Endodermal cell (in vitro differentiated cells): ENCODE measurements around the gene GPBP1. TPM values are rescaled to one million over a fixed set of nuclear protein-coding genes. Genes with fewer than 3 reads are reported as not detected.

ENCODE experiments used
- DNase-seq: peaks from one replicate; pipeline ENCODE4 v3.0.0-alpha.2; 2017
- H3K27ac ChIP-seq: 2 replicates; pipeline ENCODE4 v1.5.1; 2013; ENCODE audit warnings: mild to moderate bottlenecking, low read depth, low read length, moderate library complexity
- H3K27me3 ChIP-seq: 2 replicates; pipeline ENCODE4 v1.6.1; 2013; ENCODE audit warnings: mild to moderate bottlenecking, low read length, moderate library complexity; ENCODE audit not compliant: insufficient read depth, control insufficient read depth, poor library complexity, severe bottlenecking
- H3K36me3 ChIP-seq: 2 replicates; pipeline ENCODE4 v1.7.0; 2013; ENCODE audit warnings: mild to moderate bottlenecking, low read length, moderate library complexity; ENCODE audit not compliant: control insufficient read depth, insufficient read depth
- H3K4me1 ChIP-seq: one replicate; pipeline ENCODE4 v1.7.0; 2013; ENCODE audit warnings: low read length; ENCODE audit not compliant: control insufficient read depth, insufficient read depth
- H3K4me3 ChIP-seq: 2 replicates; pipeline ENCODE4 v1.5.1; 2013; ENCODE audit warnings: mild to moderate bottlenecking, low read length, moderate library complexity
- H3K9ac ChIP-seq: 2 replicates; pipeline ENCODE4 v1.6.1; 2013; ENCODE audit warnings: mild to moderate bottlenecking, low read length, moderate library complexity; ENCODE audit not compliant: poor library complexity, severe bottlenecking; ENCODE audit errors: extremely low read depth
- H3K9me3 ChIP-seq: 2 replicates; pipeline ENCODE4 v1.6.1; 2013; ENCODE audit warnings: mild to moderate bottlenecking, low read length, moderate library complexity; ENCODE audit not compliant: control insufficient read depth
- H3K27ac Mint-ChIP-seq: 2 replicates; pipeline ENCODE4 v1.8.0; 2020; ENCODE audit warnings: mixed read lengths
- H3K27me3 Mint-ChIP-seq: 2 replicates; pipeline ENCODE4 v1.8.0; 2021; ENCODE audit warnings: mild to moderate bottlenecking, mixed read lengths; ENCODE audit not compliant: insufficient read depth
- H3K36me3 Mint-ChIP-seq: 2 replicates; pipeline ENCODE4 v1.8.0; 2020; ENCODE audit warnings: low read depth, mixed read lengths
- H3K4me1 Mint-ChIP-seq: 2 replicates; pipeline ENCODE4 v1.8.0; 2020; ENCODE audit warnings: mixed read lengths
- H3K4me3 Mint-ChIP-seq: 2 replicates; pipeline ENCODE4 v1.8.0; 2020; ENCODE audit warnings: mild to moderate bottlenecking, moderate library complexity, mixed read lengths
- H3K9me3 Mint-ChIP-seq: 2 replicates; pipeline ENCODE4 v1.8.0; 2020; ENCODE audit warnings: mild to moderate bottlenecking, mixed read lengths
- WGBS, 2 experiments: methylation state at CpG; one replicate each; pipeline versions ENCODE4 v1.1.5 to v1.1.7; 2013; ENCODE audit warnings: missing lambda C conversion rate in 2 of 2, mixed read lengths in 1 of 2; ENCODE audit not compliant: insufficient coverage in 1 of 2, insufficient read length in 1 of 2; 5-methylcytosine and 5-hydroxymethylcytosine counted together
- long read RNA-seq, 4 experiments: library from polyadenylated mRNA in 2 of 4; library from RNA in 1 of 4; library from capped mRNA in 1 of 4; stranded (forward) in 3 of 4; unstranded in 1 of 4; transcript quantifications; one replicate each; pipeline ENCODE4 v2.0.0, GENCODE V29; 2020 to 2021; ENCODE audit warnings: inconsistent platforms in 1 of 4
- polyA plus RNA-seq, 2 experiments: library from polyadenylated mRNA; stranded (reverse); fragments of 50-300 nt; gene quantifications; one replicate each; pipeline ENCODE4 v1.2.3, GENCODE V29; 2013
- total RNA-seq, 2 donors: library from RNA; stranded (reverse); fragmentation: NEBNext Ultra II Directional in 1 of 2; extraction: Animal tissue kit (Norgen Biotek cat#: 25700) in 1 of 2; gene quantifications; 2 replicates in 1 of 2; 3 replicates in 1 of 2; pipeline ENCODE4 v1.2.1, GENCODE V29; 2021
- TF ChIP-seq, protein P1 (sequence below): fragments of 200-600 bp; sonication (generic); conservative IDR thresholded peaks from 2 replicates; pipeline ENCODE4 v1.5.0; 2021; ENCODE audit warnings: antibody characterized with exemption, mild to moderate bottlenecking

The GPBP1 gene
- total RNA-seq: 100 to 1,000 TPM; 109 to 124 TPM
- polyA plus RNA-seq (2013, experiment 1 of 2): 90.3 TPM
- 95.6 TPM for polyA plus RNA-seq (2013, experiment 2 of 2)
- long read RNA-seq, experiment 1, partial matches to known transcripts: 18 of 39 reads
- long read RNA-seq, experiment 1, other reads (novel, unspliced or antisense): 21 of 39 reads
- long read RNA-seq, experiment 2, full-length matches to known transcripts: 137 of 270 reads
- long read RNA-seq, experiment 2, partial matches to known transcripts: 19 of 270 reads
- long read RNA-seq, experiment 2, other reads (novel, unspliced or antisense): 114 of 270 reads
- long read RNA-seq, experiment 3, full-length matches to known transcripts: 177 of 485 reads
- long read RNA-seq, experiment 3, partial matches to known transcripts: 96 of 485 reads
- long read RNA-seq, experiment 3, other reads (novel, unspliced or antisense): 212 of 485 reads
- long read RNA-seq, experiment 4, full-length matches to known transcripts: 24 of 77 reads
- long read RNA-seq, experiment 4, partial matches to known transcripts: 23 of 77 reads
- long read RNA-seq, experiment 4, other reads (novel, unspliced or antisense): 30 of 77 reads

- Histone ChIP-seq H3K9ac (peak within 1 kb of the TSS; percentile 99), H3K27ac (peak within 1 kb of the TSS; percentile 100), H3K27me3 (no peaks in the 10 kb centered on the region), H3K4me3 (peak within 1 kb of the TSS; percentile 100), H3K9me3 (no peaks in the 10 kb centered on the region), H3K36me3 (peaks cover 25% of the 10 kb centered on the region), H3K4me1 (no peaks in the 10 kb centered on the region)
- Mint-ChIP-seq H3K36me3 (peaks cover 25% of the 10 kb centered on the region), H3K27me3 (no peaks in the 10 kb centered on the region), H3K4me1 (peaks cover 18% of the 10 kb centered on the region), H3K4me3 (peak within 1 kb of the TSS; percentile 99), H3K9me3 (peaks cover 1% of the 10 kb centered on the region), H3K27ac (peak within 1 kb of the TSS; percentile 98)
- TF ChIP-seq, protein P1, sequence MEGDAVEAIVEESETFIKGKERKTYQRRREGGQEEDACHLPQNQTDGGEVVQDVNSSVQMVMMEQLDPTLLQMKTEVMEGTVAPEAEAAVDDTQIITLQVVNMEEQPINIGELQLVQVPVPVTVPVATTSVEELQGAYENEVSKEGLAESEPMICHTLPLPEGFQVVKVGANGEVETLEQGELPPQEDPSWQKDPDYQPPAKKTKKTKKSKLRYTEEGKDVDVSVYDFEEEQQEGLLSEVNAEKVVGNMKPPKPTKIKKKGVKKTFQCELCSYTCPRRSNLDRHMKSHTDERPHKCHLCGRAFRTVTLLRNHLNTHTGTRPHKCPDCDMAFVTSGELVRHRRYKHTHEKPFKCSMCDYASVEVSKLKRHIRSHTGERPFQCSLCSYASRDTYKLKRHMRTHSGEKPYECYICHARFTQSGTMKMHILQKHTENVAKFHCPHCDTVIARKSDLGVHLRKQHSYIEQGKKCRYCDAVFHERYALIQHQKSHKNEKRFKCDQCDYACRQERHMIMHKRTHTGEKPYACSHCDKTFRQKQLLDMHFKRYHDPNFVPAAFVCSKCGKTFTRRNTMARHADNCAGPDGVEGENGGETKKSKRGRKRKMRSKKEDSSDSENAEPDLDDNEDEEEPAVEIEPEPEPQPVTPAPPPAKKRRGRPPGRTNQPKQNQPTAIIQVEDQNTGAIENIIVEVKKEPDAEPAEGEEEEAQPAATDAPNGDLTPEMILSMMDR: no peak
- peak; percentile 99 for DNase-seq
- 0% methylated on average over 13 to 83 of the region's 83 CpGs for WGBS, 2 experiments
Observed at GRCh38 chr5:57173319-57174127, at the start of gene GPBP1. GPBP1 (plus strand) TSS chr5:57174059; CDS start chr5:57214131, 40,072 bp downstream.

GRCh38 chr5:57128325-57128724 lies 45.5 kb upstream of the GPBP1 start:
- no peak overlapping the region for H3K4me3 Mint-ChIP-seq
- 92% methylated on average over 2 of the region's 3 CpGs; no CpG with 5 or more reads in 1 of the 2 experiments for WGBS, 2 experiments
- Histone ChIP-seq H3K36me3 (no peaks in the 10 kb centered on the region), H3K9ac (no peak overlapping the region), H3K4me3 (no peak overlapping the region), H3K4me1 (no peaks in the 10 kb centered on the region), H3K9me3 (peaks cover 7% of the 10 kb centered on the region), H3K27ac (no peak overlapping the region), H3K27me3 (no peaks in the 10 kb centered on the region)
- no peaks in the 10 kb centered on the region for H3K4me1 Mint-ChIP-seq
- peaks cover 3% of the 10 kb centered on the region for H3K9me3 Mint-ChIP-seq
- TF ChIP-seq, protein P1: no peak
- DNase-seq: no peak
- H3K27me3 Mint-ChIP-seq: no peaks in the 10 kb centered on the region
- H3K36me3 Mint-ChIP-seq: no peaks in the 10 kb centered on the region
- no peak overlapping the region for H3K27ac Mint-ChIP-seq

GRCh38 chr5:57133574-57133973 lies 40.3 kb upstream of the GPBP1 start:
- Mint-ChIP-seq H3K4me3 (no peak overlapping the region), H3K27ac (no peak overlapping the region), H3K4me1 (no peaks in the 10 kb centered on the region), H3K9me3 (no peaks in the 10 kb centered on the region), H3K27me3 (no peaks in the 10 kb centered on the region), H3K36me3 (no peaks in the 10 kb centered on the region)
- WGBS, 2 experiments: 96 to 100% methylated on average over 2 of the region's 2 CpGs
- TF ChIP-seq, protein P1: no peak
- H3K27me3 ChIP-seq: no peaks in the 10 kb centered on the region
- H3K4me1 ChIP-seq: no peaks in the 10 kb centered on the region
- H3K27ac ChIP-seq: no peak overlapping the region
- no peak overlapping the region for H3K9ac ChIP-seq
- no peak for DNase-seq
- no peak overlapping the region for H3K4me3 ChIP-seq
- no peaks in the 10 kb centered on the region for H3K9me3 ChIP-seq
- H3K36me3 ChIP-seq: no peaks in the 10 kb centered on the region
